ENCODE data around the gene RAB34.
A peak's percentile ranks its signal among the peaks of the same experiment; 100 is the strongest.

Gene RAB34

DNA sequence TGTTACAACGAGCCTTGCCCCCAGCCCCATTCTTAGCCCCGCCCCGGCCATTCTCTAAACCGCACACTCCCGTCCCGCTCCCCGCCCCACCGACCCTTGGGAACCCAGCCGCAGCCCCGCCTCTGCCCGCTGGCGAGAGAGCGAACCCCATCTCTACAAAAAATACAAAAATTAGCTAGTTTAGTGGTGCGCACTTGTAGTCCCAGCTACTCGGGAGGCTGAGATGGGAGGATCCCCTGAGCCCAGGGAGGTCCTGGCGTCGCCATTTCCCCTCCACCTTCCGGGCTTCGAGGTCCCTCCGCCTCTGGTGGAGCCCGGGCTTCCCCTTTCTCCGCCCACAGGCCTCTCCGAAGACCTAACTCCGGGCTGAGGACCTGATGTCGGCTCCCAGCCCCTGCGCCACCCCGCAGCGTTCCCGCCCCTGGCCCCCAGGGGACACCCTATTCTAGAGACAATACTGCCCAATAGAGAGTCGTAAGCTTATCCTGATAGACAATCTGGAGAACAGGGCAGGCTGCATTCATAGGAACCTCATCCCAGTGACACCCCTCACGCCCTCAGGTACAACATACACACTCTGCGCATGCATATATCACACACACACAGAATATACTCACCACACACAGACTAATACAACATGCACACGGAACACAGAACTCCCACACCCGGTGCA is 5.5 kb downstream of the RAB34 start:
- no peak for DNase-seq (ENCODE audit: low read depth)

DNA sequence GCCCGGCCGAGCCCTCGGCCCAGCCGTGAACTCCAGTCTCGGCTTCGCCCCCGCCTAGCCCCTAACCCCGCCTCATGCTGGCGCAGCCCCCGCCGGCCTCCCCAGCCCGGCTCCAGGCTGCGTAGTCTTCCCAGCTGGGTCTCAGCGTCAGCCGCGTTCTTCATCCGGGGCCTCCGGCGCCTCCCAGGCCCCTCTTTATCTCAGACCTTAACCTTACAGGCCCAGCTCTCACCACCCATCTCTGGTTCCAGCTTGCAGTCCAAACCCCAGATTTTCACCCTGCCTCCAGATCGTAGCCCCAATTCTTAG is 6.0 kb downstream of the RAB34 start, which contains the start of gene PROCA1:
TSS of gene PROCA1 (minus strand) at position 166 of the 309 bp plus-strand sequence. CDS start 228 bp downstream, outside the sequence.
- no peak for DNase-seq (ENCODE audit: low read depth)

DNA sequence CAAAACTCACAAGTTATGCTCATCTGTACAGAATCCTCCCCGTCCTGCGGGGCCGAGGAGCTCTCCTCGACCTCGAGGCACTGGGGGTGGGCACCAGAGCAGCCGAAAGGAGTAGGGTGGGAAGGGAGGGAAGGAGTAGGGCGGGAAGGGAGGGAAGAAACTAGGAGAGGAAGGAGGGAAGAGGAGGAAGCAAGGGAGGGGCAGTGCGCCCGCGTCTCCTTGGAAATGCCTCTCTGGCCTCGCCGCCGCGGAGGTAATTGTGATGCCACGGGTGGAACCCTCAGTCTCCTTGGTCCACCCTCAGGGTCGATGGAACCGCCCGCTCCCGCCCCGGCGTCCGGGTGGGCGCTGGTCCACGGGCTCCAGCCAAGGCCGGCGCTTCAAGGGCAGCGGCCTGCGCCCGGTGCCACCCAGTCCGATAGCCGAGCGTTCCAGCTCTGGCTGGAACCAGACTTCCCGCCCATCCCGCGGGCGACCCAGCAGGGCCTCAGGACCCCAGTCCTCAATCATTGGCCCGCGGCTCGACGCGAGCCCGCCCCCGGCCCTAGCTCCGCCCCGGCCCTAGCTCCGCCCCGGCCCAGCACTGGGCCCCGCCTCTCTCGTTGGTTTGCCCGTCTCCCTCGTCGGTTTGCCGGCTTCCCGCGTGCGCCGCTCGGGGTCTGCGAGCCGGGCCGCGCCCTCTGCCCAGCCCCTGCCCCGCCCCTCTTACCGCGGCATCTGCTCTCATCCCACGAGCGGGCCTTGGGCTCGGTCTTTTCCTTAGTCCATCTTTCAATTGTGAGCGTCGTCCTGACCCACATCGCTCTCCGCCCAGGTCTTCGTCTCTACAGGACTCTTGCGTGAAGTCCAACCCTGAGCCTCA is 6.6 kb downstream of the RAB34 start:
- DNase-seq (ENCODE audit: low read depth) = peak; percentile 86

DNA sequence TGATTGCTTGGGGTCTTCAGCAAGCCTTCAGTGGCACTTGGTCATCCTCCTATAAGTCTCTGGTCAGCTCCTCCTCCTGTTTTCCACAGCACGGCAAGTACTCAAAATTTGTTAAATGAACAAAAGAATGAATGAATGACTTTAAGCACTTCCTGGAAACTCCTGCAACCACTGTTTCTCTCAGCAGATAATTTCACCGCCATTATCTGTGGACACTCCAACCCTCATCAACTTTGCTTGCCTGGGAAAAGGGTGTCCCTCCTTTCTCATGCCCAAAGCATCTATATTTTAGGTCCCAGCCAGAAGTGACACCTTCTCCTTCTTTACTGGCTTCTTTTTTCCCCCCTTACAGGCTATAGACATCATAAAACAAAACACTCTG is 10.3 kb downstream of the RAB34 start:
- DNase-seq (ENCODE audit: low read depth) = no peak

DNA sequence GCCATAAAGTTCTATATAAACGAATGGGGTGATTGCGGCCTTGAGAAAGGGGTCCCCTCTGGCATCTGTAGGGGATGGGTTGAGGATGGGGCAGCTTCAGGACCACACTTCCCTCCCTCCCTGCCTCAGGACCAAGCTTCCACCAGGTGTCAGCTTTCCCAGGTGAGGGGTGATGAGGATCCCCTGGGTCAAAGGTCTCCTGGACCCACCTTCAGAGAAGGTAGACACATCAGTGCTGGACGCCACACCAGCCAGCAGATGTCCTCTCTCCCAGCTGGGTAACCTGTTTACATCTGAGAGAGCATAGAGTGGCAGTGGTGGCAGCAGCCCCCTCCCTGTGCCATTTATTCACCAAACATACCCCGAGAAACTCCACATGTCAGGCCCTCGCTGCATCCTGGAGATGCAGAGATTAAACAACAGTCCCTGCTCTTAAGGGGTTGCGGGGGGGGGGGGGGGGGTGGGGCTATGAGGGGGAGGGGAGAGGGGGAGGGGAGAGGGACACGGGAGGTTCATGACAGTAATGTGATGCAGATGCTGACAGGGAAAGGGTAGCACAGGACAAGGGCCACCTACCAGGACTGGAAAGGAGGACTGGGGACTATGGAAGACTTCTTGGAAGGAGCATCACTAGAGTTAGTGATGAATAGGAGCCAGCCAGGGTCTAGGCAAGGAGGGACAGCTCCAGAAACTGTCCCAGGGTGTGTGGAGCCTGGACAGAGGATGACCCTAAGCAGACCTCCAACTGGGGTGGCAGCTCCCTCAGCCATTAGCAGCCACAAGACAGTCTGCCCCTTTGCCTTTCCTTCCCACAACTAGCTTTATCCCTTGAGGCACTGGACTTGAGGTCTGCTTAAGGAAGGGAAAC is 11.0 kb downstream of the RAB34 start:
- no peak for DNase-seq (ENCODE audit: low read depth)

DNA sequence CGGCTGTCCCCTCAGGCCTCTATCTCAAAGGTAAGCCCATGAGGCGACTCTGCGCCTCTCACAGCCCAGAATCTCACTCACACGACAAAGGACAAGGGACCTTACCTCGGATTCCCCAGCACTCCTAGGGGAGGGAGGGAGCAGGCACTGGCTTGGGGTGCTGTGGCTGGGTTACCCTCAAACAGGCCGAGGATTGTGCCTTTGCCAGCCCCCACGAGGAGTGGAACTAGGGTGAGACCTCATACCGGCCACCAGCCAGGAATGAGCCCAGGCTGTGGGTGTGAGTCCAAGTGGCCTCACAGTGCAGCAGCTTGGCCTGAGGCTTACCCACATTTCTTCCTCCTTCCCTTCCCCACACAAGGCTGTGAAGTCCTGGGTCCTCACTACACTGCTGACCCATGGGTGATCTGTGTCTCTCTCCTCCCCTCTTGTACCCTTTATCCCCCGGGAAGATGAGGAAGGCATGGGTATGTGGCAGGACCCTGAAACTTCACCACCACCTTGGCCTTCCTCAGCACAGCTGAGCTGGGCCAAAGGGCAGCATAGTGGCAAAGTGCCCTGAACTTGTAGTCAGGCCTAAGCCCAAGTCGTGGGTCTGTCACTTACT is 11.8 kb downstream of the RAB34 start:
- DNase-seq (ENCODE audit: low read depth) = no peak

DNA sequence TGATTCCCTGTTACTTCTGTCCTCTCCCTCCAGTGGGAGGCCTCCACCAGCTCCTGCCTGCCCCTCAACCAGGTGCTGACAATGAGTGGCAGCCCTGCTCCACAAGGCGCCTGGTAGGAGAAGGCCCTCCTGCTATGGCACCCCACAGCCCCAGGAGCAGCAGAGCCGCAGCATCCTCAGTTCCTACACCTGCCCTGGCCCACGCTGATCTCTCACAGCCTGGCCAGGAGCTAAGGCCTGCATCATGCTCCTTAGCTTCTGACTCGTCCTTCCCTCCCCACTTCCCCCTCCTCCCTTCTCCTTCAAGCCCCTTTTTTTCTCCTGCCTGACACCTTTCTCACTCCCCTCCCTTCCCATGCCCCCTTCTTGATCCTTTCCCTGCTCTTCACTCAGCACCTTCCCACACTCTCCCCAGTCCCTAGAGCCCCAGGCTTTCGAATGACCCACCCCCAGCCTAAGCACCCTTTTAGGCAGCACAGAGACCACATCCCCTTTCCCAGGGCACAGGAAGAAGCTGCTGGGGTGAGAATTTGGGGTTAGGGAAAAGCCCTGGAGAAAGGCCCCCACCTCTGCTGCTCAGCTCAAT is 12.5 kb downstream of the RAB34 start:
- DNase-seq (ENCODE audit: low read depth) = no peak

DNA sequence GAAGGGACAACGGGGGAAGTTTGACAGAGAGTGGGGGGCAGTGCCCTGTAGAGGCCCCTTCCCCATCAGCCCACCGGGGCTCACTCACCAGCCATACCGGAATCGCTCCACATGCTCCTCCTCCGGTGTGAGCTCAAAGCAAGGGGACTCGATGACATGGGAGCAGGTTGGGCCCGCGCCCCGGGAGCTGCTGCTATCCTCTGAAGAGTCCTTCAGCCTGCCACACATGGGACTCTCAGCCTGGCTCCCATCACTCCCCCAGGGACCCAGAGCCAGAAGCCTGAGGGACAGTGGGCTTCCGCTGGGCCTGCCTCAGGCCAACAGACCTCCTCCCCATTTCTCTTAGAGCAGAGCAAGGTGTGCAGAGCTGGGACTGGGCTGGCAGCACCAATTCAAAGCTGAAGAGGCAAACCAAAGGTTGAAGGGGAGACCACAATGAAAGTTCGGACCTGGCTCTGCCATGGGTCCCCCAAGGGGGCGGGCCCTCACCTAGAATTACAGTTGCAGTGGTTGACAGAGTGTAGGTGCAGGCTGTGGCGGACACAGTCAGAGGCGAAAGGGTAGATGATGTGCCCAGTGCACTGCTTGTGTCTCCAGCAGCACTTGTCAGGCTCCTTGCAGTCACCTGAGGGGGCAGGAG is 13.3 kb downstream of the RAB34 start:
- DNase-seq (ENCODE audit: low read depth) = no peak

DNA sequence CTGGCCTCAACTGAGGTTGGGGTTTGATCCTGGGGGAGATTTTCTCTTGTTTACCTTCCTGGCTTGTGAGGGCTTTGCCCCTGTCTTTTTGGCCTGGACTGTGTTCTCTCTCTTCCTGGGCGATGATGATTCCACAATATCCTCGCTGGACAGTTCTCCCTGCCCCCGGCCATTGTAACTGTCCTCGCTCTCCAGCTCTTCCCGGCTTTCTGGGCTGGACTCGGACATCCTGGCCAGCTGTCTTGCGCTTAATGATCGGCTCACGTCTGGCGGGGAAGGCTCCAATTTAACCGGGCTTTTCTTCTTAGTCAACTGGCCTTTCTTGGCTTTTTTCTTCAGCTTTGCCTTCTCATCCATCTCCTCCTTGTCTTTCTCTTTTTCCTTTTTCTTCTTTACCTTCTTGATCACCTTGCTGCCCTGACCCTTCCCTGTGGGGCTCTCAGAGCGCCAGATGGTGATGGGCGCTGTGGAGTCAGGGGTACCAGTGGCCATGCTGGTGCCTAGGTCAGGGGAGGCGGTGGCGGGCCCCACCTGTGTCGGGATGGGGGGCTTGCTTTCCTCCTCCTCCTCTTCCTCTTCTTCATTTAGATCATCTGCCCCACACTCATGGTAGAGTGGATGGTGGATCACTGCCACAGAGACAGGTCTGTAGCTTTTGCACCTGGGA is 14.0 kb downstream of the RAB34 start:
- no peak for DNase-seq (ENCODE audit: low read depth)

DNA sequence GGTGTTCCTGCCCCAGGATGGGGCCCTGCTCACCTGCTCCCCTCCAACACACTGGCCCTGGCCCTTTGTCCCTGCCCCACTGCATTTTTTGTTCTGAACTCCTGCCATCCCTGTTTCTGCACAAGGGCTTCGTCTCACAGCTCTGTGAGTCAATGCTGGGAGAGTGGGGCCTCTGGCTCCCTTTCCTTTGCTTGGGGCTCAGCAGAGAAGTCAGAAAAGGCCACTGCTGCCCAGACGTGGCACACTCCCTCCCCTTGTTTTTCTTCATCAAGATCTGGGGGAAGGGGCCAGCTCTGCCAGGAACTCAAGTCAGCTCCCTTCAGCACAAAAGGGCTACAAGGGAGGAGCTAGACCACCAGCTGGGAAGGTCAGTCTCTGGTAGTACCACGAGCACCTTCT is 14.9 kb downstream of the RAB34 start:
- no peak for DNase-seq (ENCODE audit: low read depth)

DNA sequence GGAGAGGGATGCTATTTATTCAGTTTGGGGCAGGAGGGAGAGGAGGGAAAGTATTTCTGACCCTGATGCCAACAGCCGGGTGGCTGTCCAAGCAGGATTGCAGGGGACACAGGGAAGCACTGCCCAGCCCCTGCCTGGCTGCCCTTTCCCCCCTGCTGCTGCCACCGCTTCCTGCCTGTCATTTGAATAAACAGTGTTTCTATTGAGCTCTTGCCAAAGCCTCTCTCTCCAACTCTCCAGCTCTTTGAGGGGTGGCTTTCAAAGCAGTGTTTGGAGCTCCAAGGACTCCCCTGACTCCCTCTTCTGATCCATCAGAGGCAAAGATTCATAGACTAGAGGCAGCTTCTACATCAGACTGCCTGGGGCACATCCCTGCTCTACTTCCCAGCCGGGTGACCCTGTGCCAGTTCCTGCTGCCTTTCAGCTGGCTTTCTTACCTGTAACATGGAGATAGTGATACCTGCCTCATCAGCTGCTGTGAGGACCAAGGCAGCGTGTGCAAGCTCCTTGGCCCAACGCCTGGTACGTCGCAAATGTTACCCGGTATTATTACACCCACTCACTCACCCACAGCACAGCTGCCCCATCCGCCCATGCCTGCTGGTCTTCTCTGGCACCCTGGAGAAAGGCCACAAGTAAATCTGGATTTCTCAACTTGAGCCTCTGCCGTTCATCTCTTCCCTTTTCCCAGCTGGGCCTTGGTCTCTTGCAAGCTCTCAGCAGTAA is 15.5 kb downstream of the RAB34 start:
- DNase-seq (ENCODE audit: low read depth) = no peak

DNA sequence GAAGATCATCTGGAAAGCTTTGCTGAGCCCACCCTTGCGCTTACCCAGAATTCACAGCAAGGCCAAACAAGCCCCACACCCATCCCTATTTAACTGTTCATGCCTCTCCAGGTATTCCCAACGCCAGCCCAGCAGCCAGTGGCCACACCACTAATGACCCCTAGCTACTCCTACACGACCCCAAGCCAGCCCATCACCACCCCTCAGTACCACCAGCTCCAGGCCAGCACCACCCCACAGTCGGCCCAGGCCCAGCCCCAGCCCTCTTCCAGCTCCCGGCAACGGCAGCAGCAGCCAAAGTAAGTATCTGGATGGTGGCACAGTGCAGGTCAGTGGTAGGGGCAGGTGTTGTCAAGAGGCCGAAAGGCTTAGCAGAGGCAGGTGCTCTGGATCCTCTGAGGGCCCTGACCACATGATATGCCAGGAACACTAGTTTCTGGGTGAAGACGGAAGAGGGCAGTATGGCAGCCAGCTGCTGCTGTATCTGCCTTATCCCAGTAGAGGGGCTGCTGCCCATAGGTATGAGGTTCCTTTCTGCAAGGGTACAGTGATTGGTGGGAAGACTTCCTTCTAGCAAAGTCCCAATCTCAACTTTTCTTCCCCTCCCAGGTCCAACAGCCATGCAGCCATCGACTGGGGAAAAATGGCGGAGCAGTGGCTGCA is 16.7 kb downstream of the RAB34 start:
- no peak for DNase-seq (ENCODE audit: low read depth)

DNA sequence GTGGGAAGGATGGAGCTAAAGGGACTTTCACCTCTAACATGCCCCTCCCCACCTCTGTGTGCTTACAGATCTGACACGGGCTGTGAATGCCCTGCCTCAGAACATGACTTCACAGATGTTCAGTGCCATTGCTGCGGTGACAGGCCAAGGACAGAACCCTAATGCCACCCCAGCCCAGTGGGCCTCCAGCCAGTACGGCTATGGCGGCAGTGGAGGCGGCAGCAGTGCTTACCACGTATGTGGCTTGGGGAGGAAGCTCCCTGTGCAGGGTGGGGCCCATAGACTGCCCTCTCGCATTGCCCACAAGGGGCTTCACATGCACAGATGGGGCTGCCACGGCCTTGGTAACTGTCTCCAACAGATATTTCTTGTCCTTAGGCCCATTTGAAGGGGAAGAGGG is 17.4 kb downstream of the RAB34 start:
- DNase-seq (ENCODE audit: low read depth) = no peak

DNA sequence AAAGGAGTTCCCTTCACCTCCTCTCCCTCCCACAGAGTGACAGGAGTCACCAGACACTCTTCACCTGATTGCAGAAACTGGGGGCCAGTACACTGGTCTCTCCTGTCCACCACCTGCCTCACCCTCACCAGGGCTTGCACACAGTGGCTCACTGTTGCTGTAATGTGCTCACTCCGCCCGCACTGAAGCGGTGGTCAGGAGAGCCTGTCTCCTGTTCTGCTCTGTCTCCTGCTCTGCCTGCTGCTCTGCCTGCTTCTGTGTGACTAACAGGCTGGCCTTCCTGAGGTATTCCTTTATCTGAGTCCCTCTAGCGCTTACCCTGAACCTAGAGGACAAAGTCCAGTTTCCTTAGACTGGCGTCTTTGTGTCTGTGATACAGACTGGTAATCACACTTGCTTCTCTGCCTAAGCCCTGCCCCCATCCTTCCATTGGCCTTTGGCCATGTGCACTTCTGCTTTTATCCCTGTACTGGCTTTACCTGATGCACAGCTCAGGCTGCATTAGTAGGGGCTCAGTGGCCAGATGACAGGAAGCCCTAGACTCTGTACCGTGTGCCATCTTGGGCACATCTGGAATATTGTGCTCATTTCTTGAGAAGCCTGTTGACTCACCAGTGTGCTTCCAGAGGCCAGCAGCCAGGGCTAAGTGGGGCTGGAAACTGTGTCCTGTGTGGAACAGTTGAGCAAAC is 19.3 kb downstream of the RAB34 start:
- DNase-seq (ENCODE audit: low read depth) = no peak

DNA sequence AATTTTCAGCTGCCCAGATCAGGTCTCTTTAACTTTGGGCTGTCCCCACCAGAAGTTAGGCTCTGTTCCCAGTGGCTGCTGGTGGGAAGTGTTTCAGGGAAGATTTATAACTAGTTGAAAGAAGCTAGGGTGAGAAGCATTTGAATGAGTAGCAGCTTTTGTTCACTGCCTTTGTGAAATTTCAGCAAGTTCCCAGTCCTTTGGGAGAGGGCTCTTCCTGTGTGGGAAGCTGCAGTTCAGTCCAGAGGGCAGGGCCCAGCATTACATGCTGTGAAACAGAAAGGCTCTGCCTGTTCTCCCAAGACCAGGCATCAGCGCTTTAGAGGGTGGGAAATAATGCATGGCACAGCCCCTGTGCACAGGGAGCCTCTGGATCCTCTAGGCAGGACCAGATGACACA is 23.8 kb downstream of the RAB34 start:
- no peak for DNase-seq (ENCODE audit: low read depth)

DNA sequence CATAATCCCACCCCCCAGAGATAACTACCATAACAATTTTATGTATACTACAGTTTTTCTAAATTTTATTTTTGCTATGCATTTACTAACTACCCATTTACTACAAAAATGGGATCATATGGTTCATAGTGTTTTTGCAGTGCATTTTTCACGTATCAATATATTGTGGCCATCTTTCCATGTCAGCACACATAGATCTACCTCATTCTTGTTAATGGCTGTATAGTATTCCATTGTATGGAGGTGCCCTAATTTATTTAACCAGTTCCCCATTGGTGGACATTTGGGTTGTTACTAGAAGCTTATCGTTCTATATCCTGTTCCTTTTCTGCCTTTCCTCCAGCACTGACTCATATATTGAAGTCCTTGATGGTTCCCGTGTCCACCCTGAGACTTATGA is 28.7 kb downstream of the RAB34 start:
- no peak for DNase-seq (ENCODE audit: low read depth)

DNA sequence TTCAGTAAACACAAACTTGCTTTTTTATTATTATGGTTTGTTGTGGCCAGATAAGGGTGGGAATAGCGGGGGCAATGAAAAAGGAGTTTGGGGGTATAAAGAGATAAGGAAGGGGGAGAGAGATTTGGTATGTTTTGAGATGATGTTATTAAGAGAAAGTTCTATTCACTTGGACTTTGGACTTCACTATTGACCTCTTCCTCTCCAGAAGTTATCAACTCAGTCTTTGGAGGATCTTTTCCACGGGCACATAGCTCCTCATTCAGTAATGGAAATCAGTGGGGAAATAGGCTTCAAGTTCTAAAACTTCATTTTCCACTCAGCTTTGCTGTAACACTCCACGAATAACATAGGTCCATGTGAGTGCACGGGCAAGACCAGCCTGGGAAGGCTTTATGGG is 29.2 kb downstream of the RAB34 start:
- no peak for DNase-seq (ENCODE audit: low read depth)

DNA sequence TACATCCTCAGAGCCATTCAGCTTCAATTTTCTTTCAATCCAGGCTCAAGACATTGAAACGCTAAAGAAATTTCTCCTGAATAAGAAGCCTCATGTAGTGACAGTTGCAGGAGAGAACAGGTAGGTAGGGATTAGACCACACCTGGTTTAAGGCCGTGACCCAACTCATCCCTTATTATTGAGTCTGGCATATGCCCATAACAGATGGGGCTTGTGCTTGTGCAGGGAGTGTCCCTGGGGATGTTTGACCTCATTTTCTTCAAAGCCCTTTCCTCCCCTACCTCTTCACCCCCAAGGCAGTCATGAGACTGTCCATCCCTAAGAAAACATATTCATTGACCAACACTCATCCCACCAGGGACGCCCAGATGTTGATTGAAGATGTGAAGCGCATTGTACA is 31.4 kb downstream of the RAB34 start:
- DNase-seq (ENCODE audit: low read depth) = no peak

DNA sequence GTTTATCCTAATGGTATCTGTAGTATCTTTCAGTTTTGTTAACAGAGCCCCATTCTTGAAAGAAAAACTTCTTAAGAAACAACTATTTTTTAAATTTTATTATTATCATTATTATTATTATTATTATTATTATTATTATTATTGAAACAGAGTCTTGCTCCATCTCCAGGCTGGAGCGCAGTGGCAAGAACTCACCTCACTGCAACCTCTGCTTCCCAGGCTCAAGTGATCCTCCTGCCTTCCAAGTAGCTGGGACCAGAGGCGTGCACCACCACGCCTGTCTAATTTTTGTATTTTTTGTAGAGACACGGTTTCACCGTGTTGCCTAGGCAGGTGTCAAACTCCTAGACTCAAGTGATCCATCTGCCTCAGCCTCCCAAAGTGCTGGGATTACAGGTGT is 32.3 kb downstream of the RAB34 start:
- DNase-seq (ENCODE audit: low read depth) = no peak

Data from activated T-cell treated with anti-CD3 and anti-CD28 coated beads for 1 hour (primary cell).